NT2/D1 (cell line): ENCODE measurements around the gene RNF32.

ENCODE experiments used
- DNase-seq: peaks from one replicate; pipeline ENCODE4 v3.0.0-alpha.2; 2011; ENCODE audit warnings: low read depth, low spot score
- H3K27me3 ChIP-seq: 2 replicates; pipeline ENCODE4 v1.6.0; 2011; ENCODE audit warnings: mild to moderate bottlenecking; ENCODE audit not compliant: insufficient read length, insufficient read depth
- H3K36me3 ChIP-seq: 2 replicates; pipeline ENCODE4 v1.6.1; 2011; ENCODE audit warnings: mild to moderate bottlenecking, low read length, mixed read lengths; ENCODE audit not compliant: insufficient read depth, insufficient read length
- H3K4me1 ChIP-seq: 2 replicates; pipeline ENCODE4 v1.5.1; 2011; ENCODE audit not compliant: insufficient read depth, insufficient read length
- H3K4me3 ChIP-seq: 2 replicates; pipeline ENCODE4 v1.5.1; 2011; ENCODE audit warnings: low read depth; ENCODE audit not compliant: insufficient read length
- H3K9ac ChIP-seq: 2 replicates; pipeline ENCODE4 v1.6.0; 2011; ENCODE audit warnings: low read depth; ENCODE audit not compliant: insufficient read length
- H3K9me3 ChIP-seq: 2 replicates; pipeline ENCODE4 v1.5.1; 2011; ENCODE audit warnings: mild to moderate bottlenecking, low read length; ENCODE audit not compliant: insufficient read depth
- SUZ12 ChIP-seq: IDR thresholded peaks from 2 replicates; pipeline ENCODE4 v1.6.1; 2011; ENCODE audit not compliant: insufficient read length, insufficient read depth; ENCODE audit errors: extremely low read depth
- YY1 ChIP-seq: IDR thresholded peaks from 2 replicates; pipeline ENCODE4 v1.6.1; 2011; ENCODE audit not compliant: insufficient read length, insufficient read depth
- ZNF274 ChIP-seq: IDR thresholded peaks from 2 replicates; pipeline ENCODE4 v1.6.1; 2011; ENCODE audit warnings: mild to moderate bottlenecking, low read depth, low read length

The RNF32 gene

GRCh38 chr7:156702399-156702798, 61.8 kb downstream of the RNF32 start:
- no peak for TF ChIP-seq ZNF274
- no peak for TF ChIP-seq YY1
- TF ChIP-seq SUZ12, result no peak
- no peaks in the 10 kb centered on the region for H3K4me1 ChIP-seq
- no peaks in the 10 kb centered on the region for H3K36me3 ChIP-seq
- H3K4me3 ChIP-seq, result no peak overlapping the region
- no peak for DNase-seq
- H3K9ac ChIP-seq, result no peak overlapping the region
- H3K27me3 ChIP-seq, result no peaks in the 10 kb centered on the region
- peaks cover 14% of the 10 kb centered on the region; the same call in 1 of the 2 replicates for H3K9me3 ChIP-seq

- no peaks in the 10 kb centered on the region for H3K27me3 ChIP-seq
- peaks cover 6% of the 10 kb centered on the region; the same call in 1 of the 2 replicates for H3K9me3 ChIP-seq
- DNase-seq, result no peak
- H3K36me3 ChIP-seq, result no peaks in the 10 kb centered on the region
- H3K4me1 ChIP-seq, result no peaks in the 10 kb centered on the region
- H3K4me3 ChIP-seq, result no peak overlapping the region
- H3K9ac ChIP-seq, result no peak overlapping the region
- TF ChIP-seq YY1 (no peak), ZNF274 (no peak), SUZ12 (no peak)
These were observed 62.6 kb downstream of the RNF32 start for GRCh38 chr7:156703209-156703608.

GRCh38 chr7:156703773-156704482, 63.4 kb downstream of the RNF32 start:
- Histone ChIP-seq H3K9ac (no peak overlapping the region), H3K4me3 (no peak overlapping the region), H3K9me3 (no peaks in the 10 kb centered on the region), H3K27me3 (no peaks in the 10 kb centered on the region), H3K4me1 (no peaks in the 10 kb centered on the region), H3K36me3 (no peaks in the 10 kb centered on the region)
- no peak for DNase-seq
- no peak for TF ChIP-seq YY1
- TF ChIP-seq SUZ12, result no peak
- TF ChIP-seq ZNF274, result no peak

- TF ChIP-seq SUZ12, result no peak
- TF ChIP-seq ZNF274, result no peak
- no peak for TF ChIP-seq YY1
- no peak for DNase-seq
- no peaks in the 10 kb centered on the region for H3K27me3 ChIP-seq
- H3K9me3 ChIP-seq, result no peaks in the 10 kb centered on the region
- H3K36me3 ChIP-seq, result no peaks in the 10 kb centered on the region
- H3K4me3 ChIP-seq, result no peak overlapping the region
- H3K9ac ChIP-seq, result no peak overlapping the region
- H3K4me1 ChIP-seq, result no peaks in the 10 kb centered on the region
These were observed 81.7 kb downstream of the RNF32 start for GRCh38 chr7:156722043-156722826.

- Histone ChIP-seq H3K4me1 (no peaks in the 10 kb centered on the region), H3K4me3 (no peak overlapping the region), H3K27me3 (no peaks in the 10 kb centered on the region), H3K9me3 (no peaks in the 10 kb centered on the region), H3K9ac (no peak overlapping the region), H3K36me3 (no peaks in the 10 kb centered on the region)
- no peak for TF ChIP-seq SUZ12
- TF ChIP-seq ZNF274, result no peak
- TF ChIP-seq YY1, result no peak
- DNase-seq, result no peak
These were observed 84.5 kb downstream of the RNF32 start for GRCh38 chr7:156725073-156725472.

- no peak for DNase-seq
- Histone ChIP-seq H3K27me3 (no peaks in the 10 kb centered on the region), H3K9ac (no peak overlapping the region), H3K4me1 (no peaks in the 10 kb centered on the region), H3K4me3 (no peak overlapping the region), H3K9me3 (no peaks in the 10 kb centered on the region), H3K36me3 (no peaks in the 10 kb centered on the region)
- TF ChIP-seq YY1 (no peak), SUZ12 (no peak)
These were observed 85.4 kb downstream of the RNF32 start for GRCh38 chr7:156725936-156726335.
